Measurements from ENCODE around the gene USP17L19.
"Not testable (repeated sequence)": the region's sequence is repeated elsewhere in the genome, so short reads cannot be mapped to it uniquely, and the experiment has no call there.

The USP17L19 gene

GRCh38 chr4:9253078-9253477 is at the start of gene USP17L19:
TSS of gene USP17L19 (plus strand) at chr4:9253378. CDS start at chr4:9253378, 0 bp downstream.
- FAIRE-seq: not testable (repeated sequence)

- not testable (repeated sequence) for FAIRE-seq
Observed at GRCh38 chr4:9210357-9210756, 42.8 kb upstream of the USP17L19 start, which contains the start of gene USP17L10. TSS of gene USP17L10 (plus strand) at chr4:9210657. CDS start at chr4:9210657, 0 bp downstream.

GRCh38 chr4:9214701-9215100 is 38.5 kb upstream of the USP17L19 start:
- not testable (repeated sequence) for FAIRE-seq

GRCh38 chr4:9215105-9215504 is 38.1 kb upstream of the USP17L19 start, which contains the start of gene USP17L11:
TSS of gene USP17L11 (plus strand) at chr4:9215405. CDS start at chr4:9215405, 0 bp downstream.
- FAIRE-seq: not testable (repeated sequence)

GRCh38 chr4:9219852-9220251 is 33.3 kb upstream of the USP17L19 start, which contains the start of gene USP17L12:
TSS of gene USP17L12 (plus strand) at chr4:9220152. CDS start at chr4:9220152, 0 bp downstream.
- not testable (repeated sequence) for FAIRE-seq

GRCh38 chr4:9224596-9224995 is 28.6 kb upstream of the USP17L19 start, which contains the start of gene USP17L13:
TSS of gene USP17L13 (plus strand) at chr4:9224896. CDS start at chr4:9224896, 0 bp downstream.
- not testable (repeated sequence) for FAIRE-seq

GRCh38 chr4:9230249-9230648 is 22.9 kb upstream of the USP17L19 start:
- FAIRE-seq: not testable (repeated sequence)

- FAIRE-seq: not testable (repeated sequence)
Observed at GRCh38 chr4:9234085-9234484, 19.1 kb upstream of the USP17L19 start, which contains the start of gene USP17L15. TSS of gene USP17L15 (plus strand) at chr4:9234385. CDS start at chr4:9234385, 0 bp downstream.

DNA sequence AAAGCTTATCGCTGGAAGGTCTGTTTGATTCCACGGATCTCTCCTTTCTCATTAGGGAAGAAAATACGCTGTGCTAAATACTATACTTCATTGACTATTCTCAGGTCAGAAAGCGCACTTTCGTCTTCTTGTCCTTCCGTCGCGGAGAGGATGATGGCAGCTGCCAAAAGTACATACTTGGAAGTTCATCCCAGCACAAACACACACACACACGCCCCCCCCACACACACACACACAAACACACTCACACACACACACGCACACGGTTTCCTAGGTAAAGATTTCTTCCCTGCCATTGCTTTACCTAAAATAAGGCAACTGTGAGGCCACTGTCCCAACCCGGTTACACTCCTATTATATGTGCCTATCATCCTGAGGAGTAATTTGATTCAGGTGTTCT is 14.7 kb upstream of the USP17L19 start:
- not testable (repeated sequence) for FAIRE-seq

- not testable (repeated sequence) for FAIRE-seq
Observed at GRCh38 chr4:9243579-9243978, 9.6 kb upstream of the USP17L19 start, which contains the start of gene USP17L17. TSS of gene USP17L17 (plus strand) at chr4:9243879. CDS start at chr4:9243879, 0 bp downstream.

GRCh38 chr4:9247953-9248680 is 5.1 kb upstream of the USP17L19 start, which contains the start of gene USP17L18:
TSS of gene USP17L18 (plus strand) at chr4:9248630. CDS start at chr4:9248630, 0 bp downstream.
- not testable (repeated sequence) for FAIRE-seq

DNA sequence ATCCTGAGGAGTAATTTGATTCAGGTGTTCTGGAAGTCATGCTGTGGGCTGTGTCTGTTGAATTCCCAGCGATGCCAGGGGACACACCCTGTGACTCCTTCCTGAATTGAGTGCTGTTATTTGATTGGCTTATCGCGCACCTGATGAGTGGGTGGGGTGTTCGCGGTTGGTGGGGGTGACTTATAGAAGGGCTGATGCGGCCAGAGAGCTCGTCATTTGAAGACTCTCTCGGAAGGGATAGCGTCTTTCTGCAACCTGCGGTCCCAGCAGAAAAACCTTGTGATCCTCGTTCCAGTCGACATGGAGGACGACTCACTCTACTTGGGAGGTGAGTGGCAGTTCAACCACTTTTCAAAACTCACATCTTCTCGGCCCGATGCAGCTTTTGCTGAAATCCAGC is 4.6 kb downstream of the USP17L19 start, which contains the start of gene USP17L20:
Gene USP17L20 (plus strand): TSS at position 301 of the 400 bp plus-strand sequence. CDS start 0 bp downstream, at position 301.
- not testable (repeated sequence) for FAIRE-seq

GRCh38 chr4:9262572-9262971 is 9.4 kb downstream of the USP17L19 start, which contains the start of gene USP17L21:
TSS of gene USP17L21 (plus strand) at chr4:9262872. CDS start at chr4:9262872, 0 bp downstream.
- FAIRE-seq: not testable (repeated sequence)

DNA sequence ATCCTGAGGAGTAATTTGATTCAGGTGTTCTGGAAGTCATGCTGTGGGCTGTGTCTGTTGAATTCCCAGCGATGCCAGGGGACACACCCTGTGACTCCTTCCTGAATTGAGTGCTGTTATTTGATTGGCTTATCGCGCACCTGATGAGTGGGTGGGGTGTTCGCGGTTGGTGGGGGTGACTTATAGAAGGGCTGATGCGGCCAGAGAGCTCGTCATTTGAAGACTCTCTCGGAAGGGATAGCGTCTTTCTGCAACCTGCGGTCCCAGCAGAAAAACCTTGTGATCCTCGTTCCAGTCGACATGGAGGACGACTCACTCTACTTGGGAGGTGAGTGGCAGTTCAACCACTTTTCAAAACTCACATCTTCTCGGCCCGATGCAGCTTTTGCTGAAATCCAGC is 14.1 kb downstream of the USP17L19 start, which contains the start of gene USP17L22:
Gene USP17L22 (plus strand): TSS at position 301 of the 400 bp plus-strand sequence. CDS start 0 bp downstream, at position 301.
- not testable (repeated sequence) for FAIRE-seq

DNA sequence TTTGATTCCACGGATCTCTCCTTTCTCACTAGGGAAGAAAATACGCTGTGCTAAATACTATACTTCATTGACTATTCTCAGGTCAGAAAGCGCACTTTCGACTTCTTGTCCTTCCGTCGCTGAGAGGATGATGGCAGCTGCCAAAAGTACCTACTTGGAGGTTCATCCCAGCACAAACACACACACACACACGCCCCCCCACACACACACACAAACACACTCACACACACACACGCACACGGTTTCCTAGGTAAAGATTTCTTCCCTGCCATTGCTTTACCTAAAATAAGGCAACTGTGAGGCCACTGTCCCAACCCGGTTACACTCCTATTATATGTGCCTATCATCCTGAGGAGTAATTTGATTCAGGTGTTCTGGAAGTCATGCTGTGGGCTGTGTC is 18.5 kb downstream of the USP17L19 start:
- not testable (repeated sequence) for FAIRE-seq
